Measurements from ENCODE around the gene DNAJB11. TPM values are rescaled to one million over a fixed set of nuclear protein-coding genes. Genes with fewer than 3 reads are reported as not detected.

Gene DNAJB11
- total and polyA plus RNA-seq, 7 donors, result 10.8 to 73.3 (median 23.5) TPM

DNA sequence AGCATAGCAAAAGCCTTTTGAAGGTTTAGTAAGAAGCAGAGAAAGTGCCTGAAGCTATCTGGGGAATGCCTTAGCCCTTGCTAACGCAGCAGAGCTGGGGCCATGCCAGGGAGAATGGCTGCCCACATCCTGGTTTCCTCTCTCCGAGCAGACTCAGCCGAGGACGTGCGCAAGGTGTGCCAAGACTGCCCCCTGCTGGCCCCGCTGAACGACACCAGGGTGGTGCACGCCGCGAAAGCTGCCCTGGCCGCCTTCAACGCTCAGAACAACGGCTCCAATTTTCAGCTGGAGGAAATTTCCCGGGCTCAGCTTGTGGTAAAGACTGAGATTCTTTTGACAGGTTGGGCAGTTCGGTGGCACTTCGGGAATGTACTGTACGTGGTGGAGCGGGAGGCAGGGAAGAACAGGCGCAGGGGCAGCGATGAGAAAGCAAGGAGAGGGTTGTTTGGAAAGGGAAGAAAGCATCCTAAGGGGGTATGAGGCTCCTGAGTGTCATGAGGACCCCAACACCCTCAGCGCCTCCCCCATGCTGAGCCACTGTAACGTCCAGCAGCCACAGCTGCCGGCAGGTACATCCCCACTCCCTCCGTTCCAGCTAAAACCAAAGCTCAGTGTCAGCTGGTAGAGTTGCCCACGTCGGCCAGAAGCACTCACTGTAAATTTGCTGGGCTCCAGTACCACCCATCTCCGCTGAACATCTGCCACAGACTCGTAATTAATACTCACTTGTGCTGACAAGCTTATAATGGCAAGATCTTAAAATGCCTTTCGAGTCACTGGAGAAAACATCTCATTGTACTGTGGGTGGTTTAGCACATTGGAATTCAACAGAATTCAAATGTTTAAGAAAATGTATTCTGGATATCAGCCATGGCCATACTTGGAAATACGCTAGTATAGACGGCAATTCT lies 46.8 kb downstream of the DNAJB11 start:
- Histone ChIP-seq H3K27me3 (peaks cover 0 to 30% (median 0%) of the 10 kb centered on the region in 3 donors), H3K4me1 (peaks cover 0 to 10% (median 8%) of the 10 kb centered on the region in 4 donors), H3K27ac (peak overlapping the region in 1 of 4 donors; percentile 43), H3K4me3 (peak overlapping the region in 2 of 4 donors; percentile 14 to 23), H3K36me3 (no peaks in the 10 kb centered on the region), H3K9me3 (no peaks in the 10 kb centered on the region)
- intact Hi-C loops (cut with DNase I), result loop anchor here (5.0 kb wide), 2 partner anchors 550 to 635 kb away; no protein-coding TSS in a partner anchor
- DNase-seq, result peak; percentile 87
- 23 to 25% methylated on average over 31 of the region's 31 CpGs for WGBS, 2 donors
- TF ChIP-seq EP300 (IDR thresholded peaks at IDR 0.05) (no peak), POLR2A (IDR thresholded peaks at IDR 0.05) (no peak)
- TF ChIP-seq, protein P1, sequence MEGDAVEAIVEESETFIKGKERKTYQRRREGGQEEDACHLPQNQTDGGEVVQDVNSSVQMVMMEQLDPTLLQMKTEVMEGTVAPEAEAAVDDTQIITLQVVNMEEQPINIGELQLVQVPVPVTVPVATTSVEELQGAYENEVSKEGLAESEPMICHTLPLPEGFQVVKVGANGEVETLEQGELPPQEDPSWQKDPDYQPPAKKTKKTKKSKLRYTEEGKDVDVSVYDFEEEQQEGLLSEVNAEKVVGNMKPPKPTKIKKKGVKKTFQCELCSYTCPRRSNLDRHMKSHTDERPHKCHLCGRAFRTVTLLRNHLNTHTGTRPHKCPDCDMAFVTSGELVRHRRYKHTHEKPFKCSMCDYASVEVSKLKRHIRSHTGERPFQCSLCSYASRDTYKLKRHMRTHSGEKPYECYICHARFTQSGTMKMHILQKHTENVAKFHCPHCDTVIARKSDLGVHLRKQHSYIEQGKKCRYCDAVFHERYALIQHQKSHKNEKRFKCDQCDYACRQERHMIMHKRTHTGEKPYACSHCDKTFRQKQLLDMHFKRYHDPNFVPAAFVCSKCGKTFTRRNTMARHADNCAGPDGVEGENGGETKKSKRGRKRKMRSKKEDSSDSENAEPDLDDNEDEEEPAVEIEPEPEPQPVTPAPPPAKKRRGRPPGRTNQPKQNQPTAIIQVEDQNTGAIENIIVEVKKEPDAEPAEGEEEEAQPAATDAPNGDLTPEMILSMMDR (IDR thresholded peaks at IDR 0.05), result peak; percentile 18 to 80 (median 70)

DNA sequence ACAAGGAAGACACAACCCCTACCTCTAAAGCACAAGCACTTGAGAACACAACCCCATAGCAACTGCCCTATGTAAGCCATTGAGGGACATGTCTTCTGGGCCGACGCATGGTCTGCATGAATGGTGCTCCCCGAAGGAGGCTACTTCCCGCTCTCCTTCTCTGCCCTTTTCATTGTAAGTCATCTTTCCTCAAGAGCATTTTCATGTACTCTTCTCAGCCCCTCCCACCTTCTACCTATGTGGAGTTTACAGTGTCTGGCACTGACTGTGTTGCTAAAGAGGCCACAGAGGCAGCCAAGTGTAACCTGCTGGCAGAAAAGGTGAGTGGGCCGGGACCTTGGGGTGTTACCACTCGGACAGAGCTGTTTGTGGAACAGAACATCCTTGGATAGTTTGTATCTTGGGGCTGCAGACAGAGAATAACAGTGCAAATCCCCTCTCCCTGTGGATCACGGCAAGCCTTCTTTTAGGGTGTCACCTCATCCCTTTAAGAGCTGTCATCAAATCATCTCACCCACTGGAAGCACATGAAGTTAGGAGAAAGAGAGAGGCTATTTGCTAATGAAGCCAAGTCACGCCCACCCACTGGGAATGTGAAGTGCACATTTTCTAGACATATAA lies 47.9 kb downstream of the DNAJB11 start:
- DNase-seq, result no peak
- Histone ChIP-seq H3K9me3 (no peaks in the 10 kb centered on the region), H3K4me3 (no peak overlapping the region), H3K4me1 (peaks cover 0 to 10% (median 8%) of the 10 kb centered on the region in 4 donors), H3K27me3 (peaks cover 0 to 30% (median 0%) of the 10 kb centered on the region in 3 donors), H3K36me3 (no peaks in the 10 kb centered on the region), H3K27ac (no peak overlapping the region)
- intact Hi-C loops (cut with DNase I), result loop anchor here (5.0 kb wide), 2 partner anchors 549 to 636 kb away; no protein-coding TSS in a partner anchor
- 90 to 93% methylated on average over 8 of the region's 8 CpGs for WGBS, 2 donors
- no peak for TF ChIP-seq EP300 (IDR thresholded peaks at IDR 0.05)
- TF ChIP-seq, protein P1 (IDR thresholded peaks at IDR 0.05), result no peak
- no peak for TF ChIP-seq POLR2A (IDR thresholded peaks at IDR 0.05)
- TF ChIP-seq POLR2AphosphoS5 (IDR thresholded peaks at IDR 0.05), result no peak

DNA sequence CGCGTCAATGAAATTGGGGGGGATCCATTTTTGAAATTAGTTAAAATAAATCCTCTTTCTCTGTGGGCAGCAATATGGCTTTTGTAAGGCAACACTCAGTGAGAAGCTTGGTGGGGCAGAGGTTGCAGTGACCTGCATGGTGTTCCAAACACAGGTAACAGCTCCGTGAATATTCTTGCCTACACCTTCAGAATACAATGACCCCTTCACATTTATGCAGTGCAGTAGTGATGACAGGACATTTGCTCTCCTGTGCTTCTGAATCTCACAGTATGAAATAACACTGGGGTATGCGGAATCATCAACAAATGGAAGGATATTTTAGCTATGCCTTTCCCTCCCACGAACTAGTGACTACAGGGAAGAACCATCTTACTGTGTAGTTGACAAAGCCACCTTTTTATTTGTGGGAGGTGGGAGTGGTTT lies 49.3 kb downstream of the DNAJB11 start:
- DNase-seq, result no peak
- 91 to 94% methylated on average over 5 of the region's 5 CpGs for WGBS, 2 donors
- intact Hi-C loops (cut with DNase I), result loop anchor here (5.0 kb wide), 2 partner anchors 548 to 637 kb away; no protein-coding TSS in a partner anchor
- H3K4me1 ChIP-seq, result peaks cover 0 to 10% (median 8%) of the 10 kb centered on the region in 4 donors
- no peaks in the 10 kb centered on the region for H3K36me3 ChIP-seq
- no peaks in the 10 kb centered on the region for H3K9me3 ChIP-seq
- H3K4me3 ChIP-seq, result no peak overlapping the region
- no peak overlapping the region for H3K27ac ChIP-seq
- H3K27me3 ChIP-seq, result peaks cover 0 to 18% (median 0%) of the 10 kb centered on the region in 3 donors
- no peak for TF ChIP-seq POLR2AphosphoS5 (IDR thresholded peaks at IDR 0.05)
- TF ChIP-seq, protein P1 (IDR thresholded peaks at IDR 0.05), result no peak
- TF ChIP-seq EP300 (IDR thresholded peaks at IDR 0.05), result no peak
- no peak for TF ChIP-seq POLR2A (IDR thresholded peaks at IDR 0.05)

DNA sequence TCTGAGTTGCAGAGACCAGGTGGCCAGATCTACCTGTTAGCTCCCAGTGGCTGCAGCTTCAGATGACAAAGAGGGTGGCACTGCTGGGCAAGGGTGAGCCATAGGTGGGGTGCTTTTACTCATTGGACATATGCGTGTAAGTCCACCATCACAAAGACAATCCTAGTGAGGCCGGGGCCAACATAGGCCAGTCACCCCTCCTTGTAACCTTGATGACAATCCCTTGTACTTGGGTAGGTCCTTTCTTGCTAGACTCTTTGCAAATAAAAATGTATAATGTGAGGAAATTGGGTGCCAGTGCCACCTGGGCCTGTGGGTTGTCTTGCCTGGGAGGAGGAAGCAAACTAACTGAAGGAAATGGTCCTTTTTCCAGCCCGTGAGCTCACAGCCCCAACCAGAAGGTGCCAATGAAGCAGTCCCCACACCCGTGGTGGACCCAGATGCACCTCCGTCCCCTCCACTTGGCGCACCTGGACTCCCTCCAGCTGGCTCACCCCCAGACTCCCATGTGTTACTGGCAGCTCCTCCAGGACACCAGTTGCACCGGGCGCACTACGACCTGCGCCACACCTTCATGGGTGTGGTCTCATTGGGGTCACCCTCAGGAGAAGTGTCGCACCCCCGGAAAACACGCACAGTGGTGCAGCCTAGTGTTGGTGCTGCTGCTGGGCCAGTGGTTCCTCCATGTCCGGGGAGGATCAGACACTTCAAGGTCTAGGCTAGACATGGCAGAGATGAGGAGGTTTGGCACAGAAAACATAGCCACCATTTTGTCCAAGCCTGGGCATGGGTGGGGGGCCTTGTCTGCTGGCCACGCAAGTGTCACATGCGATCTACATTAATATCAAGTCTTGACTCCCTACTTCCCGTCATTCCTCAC lies 49.9 kb downstream of the DNAJB11 start:
- peaks cover 0 to 10% (median 8%) of the 10 kb centered on the region in 4 donors for H3K4me1 ChIP-seq
- H3K4me3 ChIP-seq, result no peak overlapping the region
- no peak overlapping the region for H3K27ac ChIP-seq
- H3K36me3 ChIP-seq, result no peaks in the 10 kb centered on the region
- WGBS, 2 donors, result 82 to 90% methylated on average over 17 of the region's 17 CpGs
- no peak for DNase-seq
- no peaks in the 10 kb centered on the region for H3K9me3 ChIP-seq
- TF ChIP-seq EP300 (IDR thresholded peaks at IDR 0.05) (no peak), POLR2AphosphoS5 (IDR thresholded peaks at IDR 0.05) (no peak), POLR2A (IDR thresholded peaks at IDR 0.05) (no peak)
- TF ChIP-seq, protein P1 (IDR thresholded peaks at IDR 0.05), result no peak
- peaks cover 0 to 18% (median 0%) of the 10 kb centered on the region in 3 donors for H3K27me3 ChIP-seq
- intact Hi-C loops (cut with DNase I), result no loop called here
